HepG2 (cell line): ENCODE measurements around the gene LENEP.

Source experiments
- CTCF ChIP-seq: sonication (generic); formaldehyde crosslinking; IDR thresholded peaks from 2 replicates; pipeline ENCODE4 v1.5.0; 2020; ENCODE audit warnings: mild to moderate bottlenecking, missing genetic modification reagents, moderate library complexity
- HDAC6 ChIP-seq: fragments of 200-600 bp; sonication (generic); IDR thresholded peaks from 2 replicates; pipeline ENCODE4 v1.7.0; 2017; ENCODE audit warnings: mild to moderate bottlenecking, antibody characterized with exemption, low read length, low read depth
- HNRNPLL ChIP-seq: fragments of 200-400 bp; formaldehyde crosslinking; IDR thresholded peaks from 2 replicates; pipeline ENCODE4 v1.6.1; 2017; ENCODE audit warnings: mild to moderate bottlenecking, low read depth, low read length; ENCODE audit not compliant: poor library complexity, severe bottlenecking
- IRF2 ChIP-seq: IDR thresholded peaks from 2 replicates; pipeline ENCODE4 v1.6.1; 2018; ENCODE audit warnings: missing genetic modification reagents, missing compliant biosample characterization
- NFYC ChIP-seq: IDR thresholded peaks from 2 replicates; pipeline ENCODE4 v1.6.1; 2016; ENCODE audit warnings: missing genetic modification reagents, missing compliant biosample characterization
- PHF20 ChIP-seq: sonication (generic); formaldehyde crosslinking; IDR thresholded peaks from 2 replicates; pipeline ENCODE4 v1.5.0; 2020; ENCODE audit warnings: mild to moderate bottlenecking, missing genetic modification reagents
- POLR2AphosphoS2 ChIP-seq: IDR thresholded peaks from 2 replicates; pipeline ENCODE4 v1.6.1; 2011; ENCODE audit warnings: low read depth, low read length, improper control_type of control experiment
- POLR2AphosphoS5 ChIP-seq: IDR thresholded peaks from 2 replicates; pipeline ENCODE4 v1.6.1; 2012; ENCODE audit warnings: low read depth, low read length
- SMAD1 ChIP-seq: sonication (generic); formaldehyde crosslinking; IDR thresholded peaks from 2 replicates; pipeline ENCODE4 v1.4.0; 2020; ENCODE audit warnings: missing genetic modification reagents, low read depth, mild to moderate bottlenecking, borderline replicate concordance
- SMAD3 ChIP-seq: sonication (generic); formaldehyde crosslinking; IDR thresholded peaks from 2 replicates; pipeline ENCODE4 v1.4.0; 2020; ENCODE audit warnings: missing genetic modification reagents
- SNAPC2 ChIP-seq: sonication (generic); formaldehyde crosslinking; IDR thresholded peaks from 2 replicates; pipeline ENCODE4 v1.8.1; 2022; ENCODE audit warnings: mild to moderate bottlenecking, missing genetic modification reagents
- STAT5B ChIP-seq: sonication (generic); formaldehyde crosslinking; IDR thresholded peaks from 2 replicates; pipeline ENCODE4 v1.4.0; 2020; ENCODE audit warnings: missing genetic modification reagents
- ZNF160 ChIP-seq: sonication (generic); formaldehyde crosslinking; IDR thresholded peaks from 2 replicates; pipeline ENCODE4 v1.8.0; 2022; ENCODE audit warnings: mild to moderate bottlenecking, inconsistent platforms, missing genetic modification reagents
- ZNF660 ChIP-seq: sonication (generic); formaldehyde crosslinking; IDR thresholded peaks from 2 replicates; pipeline ENCODE4 v1.5.1; 2020; ENCODE audit warnings: mild to moderate bottlenecking, low read depth, missing genetic modification reagents, borderline replicate concordance

DNA sequence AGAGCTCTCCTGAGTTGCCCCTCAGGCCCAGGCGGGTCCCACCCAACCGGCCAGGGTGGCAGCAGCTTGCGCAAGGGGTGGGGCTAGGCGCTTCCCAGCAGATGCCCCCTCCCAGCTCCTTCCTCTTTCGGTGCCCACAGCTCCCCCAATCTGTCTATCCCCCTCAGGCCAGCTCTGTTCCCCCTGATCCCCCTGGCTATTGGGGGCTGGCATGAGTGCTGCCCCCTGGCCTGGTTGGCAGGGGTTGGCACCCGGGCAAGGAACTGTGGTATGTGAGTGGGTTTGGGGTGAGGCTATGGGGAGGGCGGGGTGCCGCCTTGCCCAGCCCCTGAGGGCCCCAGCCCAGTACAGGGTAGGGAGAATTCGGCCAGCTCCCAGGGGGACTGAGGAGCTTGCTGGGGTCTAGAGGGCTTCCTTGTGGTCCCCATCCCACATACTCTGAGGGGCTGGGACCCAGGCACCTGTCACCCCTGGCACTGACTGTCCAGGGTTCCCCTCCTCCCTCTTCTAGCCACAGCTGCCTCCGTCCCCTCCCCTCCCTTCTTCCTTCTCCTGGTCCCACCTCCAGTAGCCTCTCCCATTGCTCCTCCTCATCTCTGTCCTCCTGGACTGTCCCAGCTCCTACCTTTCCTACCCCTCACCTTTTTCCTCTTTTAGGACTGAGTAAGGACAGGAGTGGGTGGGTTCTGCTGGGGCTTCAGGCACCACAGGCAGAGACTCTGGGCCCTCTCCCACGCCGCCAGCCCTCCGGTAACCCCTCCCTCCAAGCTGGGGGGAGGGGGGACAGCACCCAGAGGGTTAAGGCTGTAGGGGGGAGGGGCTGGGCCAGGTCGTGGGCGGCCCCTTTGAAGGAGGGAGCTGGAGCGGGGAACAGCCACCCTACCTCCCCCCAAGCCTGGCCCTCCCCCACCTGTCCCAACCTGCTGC, 14.9 kb downstream of the LENEP start:
- no peak for TF ChIP-seq SNAPC2
- no peak for TF ChIP-seq HDAC6
- no peak for TF ChIP-seq STAT5B (CRISPR knock-in tag)
- no peak for TF ChIP-seq NFYC (CRISPR knock-in tag)
- no peak for TF ChIP-seq ZNF160 (CRISPR knock-in tag)
- TF ChIP-seq HNRNPLL, result no peak
- TF ChIP-seq CTCF (CRISPR knock-in tag), result no peak
- TF ChIP-seq PHF20 (CRISPR knock-in tag), result no peak
- no peak for TF ChIP-seq SMAD1
- no peak for TF ChIP-seq IRF2 (CRISPR knock-in tag)
- no peak for TF ChIP-seq ZNF660
- TF ChIP-seq SMAD3 (CRISPR knock-in tag), result no peak
- no peak for TF ChIP-seq POLR2AphosphoS2
- TF ChIP-seq POLR2AphosphoS5, result no peak
